HCT116 (cell line): ENCODE measurements around the gene PCP2. TPM values are rescaled to one million over a fixed set of nuclear protein-coding genes. Genes with fewer than 3 reads are reported as not detected.

Experiments used
- ATAC-seq: fragments of 200-7000 bp; cut with Tn5 transposase; 2 replicates; pipeline ENCODE4 v1.9.1; 2020; ENCODE audit warnings: mild to moderate bottlenecking, moderate library complexity
- BruUV-seq: library from RNA; stranded (reverse); fragments of 400-500 nt; replicated peaks from 2 replicates; lab custom pipeline; 2021; lab: Mats Ljungman, UMichigan
- CTCF ChIA-PET: fragments of 300-600 bp; sonication (Branson Sonifier 250); formaldehyde crosslinking; loops from one replicate; lab custom pipeline; 2021; ENCODE audit warnings: antibody characterized with exemption; lab: Charles Lee
- POLR2A ChIA-PET: fragments of 300-600, 350-600 bp; sonication (Branson Sonifier 250); formaldehyde crosslinking; loops from one replicate; lab custom pipeline; 2021; ENCODE audit warnings: antibody characterized with exemption; lab: Charles Lee
- RAD21 ChIA-PET, 2 experiments: fragments of 300-600 bp; sonication (Branson Sonifier 250); formaldehyde crosslinking; loops; one replicate each; lab custom pipeline; 2023; ENCODE audit warnings: low total read pairs in 2 of 2; ENCODE audit not compliant: uncharacterized antibody in 2 of 2, unreplicated experiment in 2 of 2, low non-redundant PET in 1 of 2; lab: Charles Lee
- DNase-seq: peaks from one replicate; pipeline ENCODE4 v3.0.0-alpha.2; 2010; ENCODE audit warnings: low read depth, low spot score
- H2AFZ ChIP-seq: fragments of 200-600 bp; shearing (Covaris generic), sonication (generic); 2 replicates; pipeline ENCODE4 v1.6.1; 2017; ENCODE audit warnings: low read depth, mixed run types, mixed read lengths, antibody characterized with exemption, low read length; ENCODE audit not compliant: poor library complexity, severe bottlenecking
- H3K27ac ChIP-seq: 2 replicates; pipeline ENCODE4 v1.5.1; 2012; ENCODE audit warnings: low read depth, low read length
- H3K27me3 ChIP-seq: fragments of 200-600 bp; sonication (generic); 2 replicates; pipeline ENCODE4 v1.6.1; 2016; ENCODE audit warnings: mixed run types, low read length, mixed read lengths; ENCODE audit not compliant: insufficient read depth
- H3K36me3 ChIP-seq, 2 experiments: fragments of 200-500 bp in 1 of 2; fragments of 200-600 bp in 1 of 2; sonication (Bioruptor generic) in 1 of 2; sonication (generic) in 1 of 2; 2 replicates each; pipeline versions ENCODE4 v1.5.1 to v1.6.1; 2014 to 2016; ENCODE audit warnings: low read length in 2 of 2, inconsistent platforms in 1 of 2, mixed read lengths in 1 of 2, mixed run types in 1 of 2; ENCODE audit not compliant: insufficient read depth in 2 of 2, control insufficient read depth in 1 of 2
- H3K4me1 ChIP-seq, 2 experiments: fragments of 200-600 bp in 1 of 2; sonication (generic) in 1 of 2; 2 replicates each; pipeline versions ENCODE4 v1.5.1 to v1.6.1; 2012 to 2017; ENCODE audit warnings: low read length in 2 of 2, inconsistent platforms in 1 of 2, mild to moderate bottlenecking in 1 of 2, mixed read lengths in 1 of 2, mixed run types in 1 of 2, moderate library complexity in 1 of 2; ENCODE audit not compliant: insufficient read depth in 2 of 2, control insufficient read depth in 1 of 2
- H3K4me2 ChIP-seq: fragments of 200-600 bp; sonication (generic); 2 replicates; pipeline ENCODE4 v1.6.1; 2017; ENCODE audit warnings: mixed run types, low read length, mixed read lengths
- H3K4me3 ChIP-seq, 2 experiments: fragments of 200-600 bp in 1 of 2; sonication (generic) in 1 of 2; replicated peaks in 1 of 2; 2 replicates each; pipeline ENCODE4 v1.5.1; 2011 to 2016; ENCODE audit warnings: low read length in 2 of 2, control low read depth in 1 of 2, low read depth in 1 of 2, mild to moderate bottlenecking in 1 of 2, mixed read lengths in 1 of 2, mixed run types in 1 of 2
- H3K79me2 ChIP-seq: fragments of 200-600 bp; sonication (generic); 2 replicates; pipeline ENCODE4 v1.6.1; 2017; ENCODE audit warnings: mild to moderate bottlenecking, mixed run types, low read length, moderate library complexity, mixed read lengths; ENCODE audit not compliant: insufficient read depth
- H3K9ac ChIP-seq: fragments of 200-600 bp; sonication (generic); 2 replicates; pipeline ENCODE4 v1.6.1; 2016; ENCODE audit warnings: low read length, mixed read lengths
- H3K9me2 ChIP-seq: fragments of 200-600 bp; sonication (generic), shearing (Covaris generic); 2 replicates; pipeline ENCODE4 v1.6.1; 2017; ENCODE audit warnings: mixed run types, mild to moderate bottlenecking, moderate library complexity; ENCODE audit not compliant: insufficient read depth
- H3K9me3 ChIP-seq, 2 experiments: fragments of 200-500 bp in 1 of 2; fragments of 200-600 bp in 1 of 2; sonication (Bioruptor generic) in 1 of 2; sonication (generic) in 1 of 2; 2 replicates each; pipeline ENCODE4 v1.6.1; 2014 to 2017; ENCODE audit warnings: low read length in 2 of 2, mixed read lengths in 2 of 2, inconsistent platforms in 1 of 2, low read depth in 1 of 2, mild to moderate bottlenecking in 1 of 2, mixed run types in 1 of 2, moderate library complexity in 1 of 2; ENCODE audit not compliant: control insufficient read depth in 1 of 2, insufficient read depth in 1 of 2
- H4K20me1 ChIP-seq: fragments of 200-600 bp; sonication (generic), shearing (Covaris generic); 2 replicates; pipeline ENCODE4 v1.6.1; 2017; ENCODE audit warnings: mixed run types, mild to moderate bottlenecking, moderate library complexity; ENCODE audit not compliant: insufficient read depth
- CBX3 ChIP-seq: IDR thresholded peaks from 2 replicates; pipeline ENCODE4 v1.6.1; 2012; ENCODE audit warnings: low read depth
- CEBPB ChIP-seq: IDR thresholded peaks from 2 replicates; pipeline ENCODE4 v1.6.1; 2012; ENCODE audit warnings: low read depth
- EGR1 ChIP-seq: IDR thresholded peaks from 2 replicates; pipeline ENCODE4 v1.6.1; 2012; ENCODE audit warnings: low read depth
- ELF1 ChIP-seq: IDR thresholded peaks from 2 replicates; pipeline ENCODE4 v1.6.1; 2012; ENCODE audit warnings: low read depth, borderline replicate concordance
- EZH2 ChIP-seq: fragments of 200-600 bp; sonication (generic); IDR thresholded peaks from 2 replicates; pipeline ENCODE4 v1.6.1; 2017; ENCODE audit warnings: antibody characterized with exemption, mixed run types
- EZH2phosphoT487 ChIP-seq: fragments of 200-600 bp; IDR thresholded peaks from 2 replicates; pipeline ENCODE4 v1.6.1; 2018; ENCODE audit warnings: antibody characterized with exemption, borderline replicate concordance
- FOSL1 ChIP-seq: IDR thresholded peaks from 2 replicates; pipeline ENCODE4 v1.6.1; 2012; ENCODE audit warnings: low read depth
- JUND ChIP-seq: IDR thresholded peaks from 2 replicates; pipeline ENCODE4 v1.6.1; 2012
- POLR2A ChIP-seq: IDR thresholded peaks from 2 replicates; pipeline ENCODE4 v1.7.0; 2011; ENCODE audit warnings: borderline replicate concordance; ENCODE audit not compliant: insufficient read depth, insufficient read length; ENCODE audit errors: extremely low read depth
- RAD21 ChIP-seq: IDR thresholded peaks from 2 replicates; pipeline ENCODE4 v1.6.1; 2012; ENCODE audit warnings: low read depth, mild to moderate bottlenecking
- YY1 ChIP-seq: IDR thresholded peaks from 2 replicates; pipeline ENCODE4 v1.6.1; 2011; ENCODE audit warnings: low read length, low read depth, moderate library complexity, mild to moderate bottlenecking; ENCODE audit not compliant: insufficient replicate concordance; ENCODE audit errors: extremely low read depth
- ZFX ChIP-seq: fragments of 450-650 bp; IDR thresholded peaks from 2 replicates; pipeline ENCODE4 v1.6.1; 2017
- ZNF274 ChIP-seq: fragments of 200-500 bp; sonication (Bioruptor generic); IDR thresholded peaks from 2 replicates; pipeline ENCODE4 v1.6.1; 2014; ENCODE audit warnings: mild to moderate bottlenecking, low read depth, low read length, inconsistent platforms
- intact Hi-C: fragments of 100-400 bp; cut with micrococcal nuclease; formaldehyde crosslinking; loops from 2 replicates; pipeline ENCODE4 v1.10.0; 2022
- total RNA-seq: library from RNA; stranded (reverse); gene quantifications from one replicate; pipeline ENCODE4 v1.2.1, GENCODE V29; 2021; ENCODE audit not compliant: unreplicated experiment
- TF ChIP-seq, protein P1 (sequence below): IDR thresholded peaks from 2 replicates; pipeline ENCODE4 v1.6.1; 2012
- TF ChIP-seq, protein P2 (sequence below): IDR thresholded peaks from 2 replicates; pipeline ENCODE4 v1.6.1; 2012; ENCODE audit warnings: low read depth
- TF ChIP-seq, protein P3 (sequence below): IDR thresholded peaks from 2 replicates; pipeline ENCODE4 v1.6.1; 2011; ENCODE audit warnings: mild to moderate bottlenecking, low read length, moderate library complexity; ENCODE audit not compliant: insufficient replicate concordance; ENCODE audit errors: extremely low read depth
- TF ChIP-seq, protein P4 (sequence below): IDR thresholded peaks from 2 replicates; pipeline ENCODE4 v1.6.1; 2012

PCP2 gene
- total RNA-seq, 1 experiment from 2014 or later, result 0.32 TPM

DNA sequence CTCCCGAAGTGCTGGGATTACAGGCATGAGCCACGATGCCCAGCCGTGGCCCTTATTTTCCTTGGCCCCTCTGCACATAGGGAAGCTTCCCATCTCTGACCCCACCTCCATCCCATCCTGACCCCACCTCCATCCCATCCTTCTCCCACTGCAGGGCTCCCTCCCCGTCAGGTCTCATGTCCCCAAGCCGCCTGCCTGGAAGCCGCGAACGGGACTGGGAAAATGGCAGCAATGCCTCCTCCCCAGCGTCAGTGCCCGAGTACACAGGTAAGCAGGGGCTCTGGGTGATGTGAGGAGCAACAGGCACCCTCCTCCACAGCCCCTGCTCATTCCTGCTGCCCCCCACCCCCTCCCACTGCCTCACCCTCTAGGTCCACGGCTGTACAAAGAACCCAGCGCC lies 16.3 kb downstream of the PCP2 start:
- Histone ChIP-seq H3K4me2 (no peak overlapping the region), H3K79me2 (no peaks in the 10 kb centered on the region), H3K9ac (no peak overlapping the region), H2AFZ (no peak overlapping the region), H3K27ac (no peak overlapping the region), H3K4me3 (no peak overlapping the region), H3K4me1 (peaks cover 0 to 6% of the 10 kb centered on the region in 2 experiments; a peak in 1 of 4 replicates), H3K9me2 (no peaks in the 10 kb centered on the region), H4K20me1 (no peaks in the 10 kb centered on the region), H3K36me3 (peaks cover 0 to 8% of the 10 kb centered on the region in 2 experiments; a peak in 2 of 4 replicates), H3K27me3 (no peaks in the 10 kb centered on the region), H3K9me3 (no peaks in the 10 kb centered on the region)
- BruUV-seq, result no TSS peak
- RAD21 ChIA-PET, result no interaction called here
- CTCF ChIA-PET, result interaction anchor here (0.9 kb wide), 1 partner anchor 12 kb away, joined by 3 read pairs; no protein-coding TSS in a partner anchor
- DNase-seq, result no peak
- POLR2A ChIA-PET, result no interaction called here
- no peak for ATAC-seq
- intact Hi-C loops, result no loop called here
- TF ChIP-seq ELF1, result no peak
- no peak for TF ChIP-seq RAD21
- no peak for TF ChIP-seq CBX3
- TF ChIP-seq, protein P1, sequence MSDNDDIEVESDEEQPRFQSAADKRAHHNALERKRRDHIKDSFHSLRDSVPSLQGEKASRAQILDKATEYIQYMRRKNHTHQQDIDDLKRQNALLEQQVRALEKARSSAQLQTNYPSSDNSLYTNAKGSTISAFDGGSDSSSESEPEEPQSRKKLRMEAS, result no peak
- TF ChIP-seq CEBPB, result no peak
- TF ChIP-seq, protein P2, sequence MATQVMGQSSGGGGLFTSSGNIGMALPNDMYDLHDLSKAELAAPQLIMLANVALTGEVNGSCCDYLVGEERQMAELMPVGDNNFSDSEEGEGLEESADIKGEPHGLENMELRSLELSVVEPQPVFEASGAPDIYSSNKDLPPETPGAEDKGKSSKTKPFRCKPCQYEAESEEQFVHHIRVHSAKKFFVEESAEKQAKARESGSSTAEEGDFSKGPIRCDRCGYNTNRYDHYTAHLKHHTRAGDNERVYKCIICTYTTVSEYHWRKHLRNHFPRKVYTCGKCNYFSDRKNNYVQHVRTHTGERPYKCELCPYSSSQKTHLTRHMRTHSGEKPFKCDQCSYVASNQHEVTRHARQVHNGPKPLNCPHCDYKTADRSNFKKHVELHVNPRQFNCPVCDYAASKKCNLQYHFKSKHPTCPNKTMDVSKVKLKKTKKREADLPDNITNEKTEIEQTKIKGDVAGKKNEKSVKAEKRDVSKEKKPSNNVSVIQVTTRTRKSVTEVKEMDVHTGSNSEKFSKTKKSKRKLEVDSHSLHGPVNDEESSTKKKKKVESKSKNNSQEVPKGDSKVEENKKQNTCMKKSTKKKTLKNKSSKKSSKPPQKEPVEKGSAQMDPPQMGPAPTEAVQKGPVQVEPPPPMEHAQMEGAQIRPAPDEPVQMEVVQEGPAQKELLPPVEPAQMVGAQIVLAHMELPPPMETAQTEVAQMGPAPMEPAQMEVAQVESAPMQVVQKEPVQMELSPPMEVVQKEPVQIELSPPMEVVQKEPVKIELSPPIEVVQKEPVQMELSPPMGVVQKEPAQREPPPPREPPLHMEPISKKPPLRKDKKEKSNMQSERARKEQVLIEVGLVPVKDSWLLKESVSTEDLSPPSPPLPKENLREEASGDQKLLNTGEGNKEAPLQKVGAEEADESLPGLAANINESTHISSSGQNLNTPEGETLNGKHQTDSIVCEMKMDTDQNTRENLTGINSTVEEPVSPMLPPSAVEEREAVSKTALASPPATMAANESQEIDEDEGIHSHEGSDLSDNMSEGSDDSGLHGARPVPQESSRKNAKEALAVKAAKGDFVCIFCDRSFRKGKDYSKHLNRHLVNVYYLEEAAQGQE, result no peak
- TF ChIP-seq POLR2A, result no peak
- TF ChIP-seq EGR1, result no peak
- TF ChIP-seq ZFX, result no peak
- TF ChIP-seq ZNF274, result no peak
- no peak for TF ChIP-seq FOSL1
- TF ChIP-seq YY1, result no peak
- no peak for TF ChIP-seq EZH2phosphoT487
- TF ChIP-seq, protein P3, sequence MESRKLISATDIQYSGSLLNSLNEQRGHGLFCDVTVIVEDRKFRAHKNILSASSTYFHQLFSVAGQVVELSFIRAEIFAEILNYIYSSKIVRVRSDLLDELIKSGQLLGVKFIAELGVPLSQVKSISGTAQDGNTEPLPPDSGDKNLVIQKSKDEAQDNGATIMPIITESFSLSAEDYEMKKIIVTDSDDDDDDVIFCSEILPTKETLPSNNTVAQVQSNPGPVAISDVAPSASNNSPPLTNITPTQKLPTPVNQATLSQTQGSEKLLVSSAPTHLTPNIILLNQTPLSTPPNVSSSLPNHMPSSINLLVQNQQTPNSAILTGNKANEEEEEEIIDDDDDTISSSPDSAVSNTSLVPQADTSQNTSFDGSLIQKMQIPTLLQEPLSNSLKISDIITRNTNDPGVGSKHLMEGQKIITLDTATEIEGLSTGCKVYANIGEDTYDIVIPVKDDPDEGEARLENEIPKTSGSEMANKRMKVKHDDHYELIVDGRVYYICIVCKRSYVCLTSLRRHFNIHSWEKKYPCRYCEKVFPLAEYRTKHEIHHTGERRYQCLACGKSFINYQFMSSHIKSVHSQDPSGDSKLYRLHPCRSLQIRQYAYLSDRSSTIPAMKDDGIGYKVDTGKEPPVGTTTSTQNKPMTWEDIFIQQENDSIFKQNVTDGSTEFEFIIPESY, result no peak
- no peak for TF ChIP-seq JUND
- TF ChIP-seq, protein P4, sequence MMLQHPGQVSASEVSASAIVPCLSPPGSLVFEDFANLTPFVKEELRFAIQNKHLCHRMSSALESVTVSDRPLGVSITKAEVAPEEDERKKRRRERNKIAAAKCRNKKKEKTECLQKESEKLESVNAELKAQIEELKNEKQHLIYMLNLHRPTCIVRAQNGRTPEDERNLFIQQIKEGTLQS, result no peak
- no peak for TF ChIP-seq EZH2
